ENCODE measurements around the gene PKD1L1.
"Not testable (repeated sequence)": the region's sequence is repeated elsewhere in the genome, so short reads cannot be mapped to it uniquely, and the experiment has no call there.

GRCh38 chr7:47942651-47943050, 5.6 kb downstream of the PKD1L1 start:
- TF ChIP-seq CTCF (IDR thresholded peaks at IDR 0.05); NFIC (IDR thresholded peaks at IDR 0.05; ENCODE audit: borderline replicate concordance); POLR2AphosphoS5 (IDR thresholded peaks at IDR 0.05; ENCODE audit: low read depth, low read length); ZBTB33 (IDR thresholded peaks at IDR 0.05; ENCODE audit: borderline replicate concordance, low read depth); USF2 (IDR thresholded peaks at IDR 0.05; ENCODE audit: borderline replicate concordance, low read depth, low read length); EZH2phosphoT487 (IDR thresholded peaks at IDR 0.05; ENCODE audit: borderline replicate concordance, low read depth); YY1 (IDR thresholded peaks at IDR 0.05; ENCODE audit: low read depth): not testable (repeated sequence)

All from SK-N-SH (cell line).